ENCODE results near the gene SPTBN4.

Gene SPTBN4

DNA sequence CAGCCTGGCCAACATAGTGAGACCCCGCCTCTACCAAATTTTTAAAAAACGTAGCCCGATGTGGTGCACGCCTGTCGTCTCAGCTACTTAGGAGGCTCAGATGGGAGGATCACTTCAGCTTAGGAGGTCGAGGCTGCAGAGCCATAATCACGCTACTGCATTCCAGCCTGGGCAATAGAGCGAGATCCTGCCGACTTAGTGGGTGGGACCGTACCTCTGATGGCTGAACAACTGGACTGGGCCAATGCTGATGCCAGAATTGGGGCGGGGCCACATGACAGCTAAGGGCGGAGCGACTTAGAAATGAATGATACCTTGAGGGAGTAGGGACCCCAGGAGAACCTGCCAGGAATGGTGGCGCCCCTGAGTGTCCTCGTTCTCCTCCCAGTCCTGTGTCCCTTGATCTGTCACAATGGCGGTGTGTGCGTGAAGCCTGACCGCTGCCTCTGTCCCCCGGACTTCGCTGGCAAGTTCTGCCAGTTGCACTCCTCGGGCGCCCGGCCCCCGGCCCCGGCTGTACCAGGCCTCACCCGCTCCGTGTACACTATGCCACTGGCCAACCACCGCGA, 137.9 kb downstream of the SPTBN4 start:
- no peak for DNase-seq (ENCODE audit: low read depth)

DNA sequence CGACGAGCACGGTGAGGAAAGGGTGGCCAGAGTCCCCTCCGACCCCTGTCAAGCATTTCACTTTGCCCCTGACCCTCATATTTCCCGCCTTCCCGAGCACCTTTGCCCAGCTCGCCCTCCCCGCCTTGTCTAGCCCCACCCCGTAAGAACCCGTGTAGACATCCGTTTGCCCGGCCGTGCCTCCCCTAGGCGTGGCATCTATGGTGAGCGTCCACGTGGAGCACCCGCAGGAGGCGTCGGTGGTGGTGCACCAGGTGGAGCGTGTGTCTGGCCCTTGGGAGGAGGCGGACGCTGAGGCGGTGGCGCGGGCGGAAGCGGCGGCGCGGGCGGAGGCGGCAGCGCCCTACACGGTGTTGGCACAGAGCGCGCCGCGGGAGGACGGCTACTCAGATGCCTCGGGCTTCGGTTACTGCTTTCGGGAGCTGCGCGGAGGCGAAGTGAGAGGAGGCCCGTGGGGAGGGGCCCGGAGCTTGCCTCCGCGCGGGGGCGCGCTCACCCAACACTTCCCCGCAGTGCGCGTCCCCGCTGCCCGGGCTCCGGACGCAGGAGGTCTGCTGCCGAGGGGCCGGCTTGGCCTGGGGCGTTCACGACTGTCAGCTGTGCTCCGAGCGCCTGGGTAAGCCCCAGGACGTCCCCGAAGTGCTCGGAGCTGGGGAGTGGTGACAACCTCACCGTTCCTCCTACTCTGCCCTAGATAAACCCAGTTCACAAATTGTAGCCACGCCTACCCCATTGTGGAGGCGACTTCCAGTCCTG, 138.6 kb downstream of the SPTBN4 start:
- DNase-seq (ENCODE audit: low read depth), result peak; percentile 68

DNA sequence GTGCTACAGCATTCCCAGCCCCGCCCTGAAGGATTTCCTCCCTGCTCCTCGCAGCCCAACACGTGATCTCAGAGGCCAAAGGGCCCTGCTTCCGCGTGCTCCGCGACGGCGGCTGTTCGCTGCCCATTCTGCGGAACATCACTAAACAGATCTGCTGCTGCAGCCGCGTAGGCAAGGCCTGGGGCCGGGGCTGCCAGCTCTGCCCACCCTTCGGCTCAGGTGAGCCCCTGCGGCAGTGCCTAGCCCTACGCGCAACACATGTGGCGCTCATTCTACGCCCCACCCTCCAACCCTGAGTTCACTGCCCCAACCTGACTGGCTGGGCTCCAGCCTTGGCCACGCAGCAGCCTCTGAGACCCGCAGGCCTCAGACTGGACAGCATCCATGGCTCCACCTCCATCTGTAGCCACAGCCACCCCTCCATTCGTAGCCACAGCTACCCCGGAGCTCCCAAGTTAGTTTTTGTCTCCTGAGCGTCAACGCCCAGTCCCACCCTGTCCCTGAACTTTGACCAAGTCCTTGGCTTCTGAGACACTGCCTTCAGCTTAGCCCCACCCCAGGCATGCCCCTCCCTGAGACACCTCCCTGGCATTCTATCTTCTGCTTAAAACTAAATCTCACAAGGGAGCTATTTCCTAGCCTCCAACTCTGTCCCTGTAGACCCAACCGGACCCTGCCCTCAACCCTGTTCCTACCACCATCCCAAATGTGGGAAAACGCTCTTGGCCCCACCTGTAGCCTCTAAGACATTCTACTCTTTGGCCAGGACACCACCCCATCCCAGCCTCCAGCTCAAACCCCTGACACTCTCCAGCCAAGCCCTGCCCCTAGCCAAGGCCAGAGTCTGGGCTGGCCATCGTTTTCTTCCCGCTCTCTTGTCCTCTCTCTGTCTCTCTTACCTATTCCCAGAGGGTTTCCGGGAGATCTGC, 140.8 kb downstream of the SPTBN4 start:
- DNase-seq (ENCODE audit: low read depth), result no peak

DNA sequence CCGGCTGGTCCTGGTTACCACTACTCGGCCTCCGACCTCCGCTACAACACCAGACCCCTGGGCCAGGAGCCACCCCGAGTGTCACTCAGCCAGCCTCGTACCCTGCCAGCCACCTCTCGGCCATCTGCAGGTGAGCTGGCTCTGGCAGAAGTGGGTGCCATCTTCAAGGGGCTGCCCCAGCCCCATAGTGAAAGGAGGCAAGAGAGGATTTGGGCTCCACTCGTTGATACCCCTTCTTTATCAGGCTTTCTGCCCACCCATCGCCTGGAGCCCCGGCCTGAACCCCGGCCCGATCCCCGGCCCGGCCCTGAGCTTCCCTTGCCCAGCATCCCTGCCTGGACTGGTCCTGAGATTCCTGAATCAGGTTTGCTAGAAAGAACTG, 141.4 kb downstream of the SPTBN4 start:
- DNase-seq (ENCODE audit: low read depth), result no peak

DNA sequence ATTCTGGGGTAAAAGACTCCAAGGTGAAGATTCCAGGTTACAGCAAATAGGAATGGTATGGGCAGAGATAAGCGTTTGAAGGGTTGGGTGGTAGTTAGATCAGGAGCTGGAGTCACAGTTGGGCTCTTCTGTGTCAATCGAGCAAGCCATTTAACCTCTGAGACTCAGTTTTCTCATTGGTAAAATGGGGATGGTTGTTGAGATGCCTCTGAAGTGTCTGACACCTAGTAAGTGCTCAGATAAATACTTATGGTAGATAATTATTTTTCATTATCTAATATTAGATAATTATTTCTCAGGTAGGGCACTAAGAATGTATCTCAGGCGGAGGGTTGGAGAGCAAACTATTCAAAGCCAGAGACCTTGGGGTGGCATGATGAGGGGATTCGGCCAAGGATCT, 142.2 kb downstream of the SPTBN4 start:
- DNase-seq (ENCODE audit: low read depth), result no peak

DNA sequence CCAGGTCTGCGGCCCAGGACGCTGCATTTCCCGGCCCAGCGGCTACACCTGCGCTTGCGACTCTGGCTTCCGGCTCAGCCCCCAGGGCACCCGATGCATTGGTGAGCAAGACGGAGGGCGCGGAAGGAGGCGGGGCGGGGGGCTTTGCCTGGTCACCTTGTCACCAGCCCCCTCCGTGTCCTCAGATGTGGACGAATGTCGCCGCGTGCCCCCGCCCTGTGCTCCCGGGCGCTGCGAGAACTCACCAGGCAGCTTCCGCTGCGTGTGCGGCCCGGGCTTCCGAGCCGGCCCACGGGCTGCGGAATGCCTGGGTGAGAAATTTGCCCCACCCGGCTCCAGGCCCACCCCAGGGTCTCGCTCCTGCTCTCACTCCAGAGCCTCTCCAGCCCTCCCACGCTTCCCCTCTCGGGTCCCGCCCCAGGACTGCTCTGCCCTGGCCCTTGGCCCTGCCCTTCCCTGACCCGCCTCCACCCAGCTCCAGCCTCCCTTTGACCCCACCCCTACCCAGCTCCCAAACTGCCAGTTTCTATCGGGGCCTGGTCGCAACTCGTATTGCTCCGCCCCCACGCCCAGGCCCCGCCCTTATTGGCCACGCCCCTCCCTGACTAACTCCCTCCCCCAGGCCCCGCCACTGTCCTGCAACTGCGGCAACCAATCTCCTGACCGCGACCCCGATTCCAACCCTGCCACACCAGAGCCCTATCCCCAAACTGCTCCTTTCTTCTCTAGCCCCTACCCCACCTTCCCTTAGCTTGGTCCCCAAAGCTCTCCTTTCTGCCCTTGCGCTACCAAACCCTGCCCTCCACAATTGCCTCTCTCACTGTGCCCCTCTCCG, 143.0 kb downstream of the SPTBN4 start:
- peak; percentile 73 for DNase-seq (ENCODE audit: low read depth)

DNA sequence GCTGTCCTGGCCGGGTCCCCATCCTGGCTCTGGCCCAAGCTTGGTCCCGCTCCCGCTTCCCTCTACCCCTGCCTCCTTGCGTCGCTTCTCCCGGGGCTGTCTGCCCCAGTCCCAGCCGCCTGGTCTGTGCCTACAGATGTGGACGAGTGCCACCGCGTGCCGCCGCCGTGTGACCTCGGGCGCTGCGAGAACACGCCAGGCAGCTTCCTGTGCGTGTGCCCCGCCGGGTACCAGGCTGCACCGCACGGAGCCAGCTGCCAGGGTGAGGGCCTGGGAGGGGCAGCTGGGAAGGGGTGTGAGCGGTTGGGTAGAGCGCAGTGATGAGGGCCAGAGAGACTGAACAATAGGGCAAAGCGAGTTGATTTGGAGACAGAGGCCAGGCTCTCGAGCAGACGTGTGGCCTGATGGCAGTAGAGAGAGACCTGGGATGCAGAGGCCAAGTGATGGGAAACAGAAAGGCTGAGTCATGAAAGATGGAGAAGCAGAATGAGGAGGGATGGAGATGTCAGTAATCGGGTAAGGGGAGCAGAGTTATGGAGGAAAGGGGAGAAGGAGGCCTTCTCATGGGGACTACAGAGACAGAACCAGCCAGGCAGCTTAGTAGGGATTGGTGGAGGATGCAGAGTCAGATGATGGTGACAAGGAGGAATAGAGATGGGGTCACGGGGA, 143.7 kb downstream of the SPTBN4 start:
- DNase-seq (ENCODE audit: low read depth), result no peak

DNA sequence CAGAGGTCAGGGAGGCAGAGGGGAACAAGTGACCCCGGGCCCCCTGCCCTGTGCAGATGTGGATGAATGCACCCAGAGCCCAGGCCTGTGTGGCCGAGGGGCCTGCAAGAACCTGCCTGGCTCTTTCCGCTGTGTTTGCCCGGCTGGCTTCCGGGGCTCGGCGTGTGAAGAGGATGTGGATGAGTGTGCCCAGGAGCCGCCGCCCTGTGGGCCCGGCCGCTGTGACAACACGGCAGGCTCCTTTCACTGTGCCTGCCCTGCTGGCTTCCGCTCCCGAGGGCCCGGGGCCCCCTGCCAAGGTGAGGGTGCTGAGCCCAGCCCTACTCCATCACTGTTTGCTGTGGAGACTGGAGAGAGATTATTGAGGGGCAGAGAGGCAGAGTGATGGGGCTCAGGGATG, 144.3 kb downstream of the SPTBN4 start:
- no peak for DNase-seq (ENCODE audit: low read depth)

DNA sequence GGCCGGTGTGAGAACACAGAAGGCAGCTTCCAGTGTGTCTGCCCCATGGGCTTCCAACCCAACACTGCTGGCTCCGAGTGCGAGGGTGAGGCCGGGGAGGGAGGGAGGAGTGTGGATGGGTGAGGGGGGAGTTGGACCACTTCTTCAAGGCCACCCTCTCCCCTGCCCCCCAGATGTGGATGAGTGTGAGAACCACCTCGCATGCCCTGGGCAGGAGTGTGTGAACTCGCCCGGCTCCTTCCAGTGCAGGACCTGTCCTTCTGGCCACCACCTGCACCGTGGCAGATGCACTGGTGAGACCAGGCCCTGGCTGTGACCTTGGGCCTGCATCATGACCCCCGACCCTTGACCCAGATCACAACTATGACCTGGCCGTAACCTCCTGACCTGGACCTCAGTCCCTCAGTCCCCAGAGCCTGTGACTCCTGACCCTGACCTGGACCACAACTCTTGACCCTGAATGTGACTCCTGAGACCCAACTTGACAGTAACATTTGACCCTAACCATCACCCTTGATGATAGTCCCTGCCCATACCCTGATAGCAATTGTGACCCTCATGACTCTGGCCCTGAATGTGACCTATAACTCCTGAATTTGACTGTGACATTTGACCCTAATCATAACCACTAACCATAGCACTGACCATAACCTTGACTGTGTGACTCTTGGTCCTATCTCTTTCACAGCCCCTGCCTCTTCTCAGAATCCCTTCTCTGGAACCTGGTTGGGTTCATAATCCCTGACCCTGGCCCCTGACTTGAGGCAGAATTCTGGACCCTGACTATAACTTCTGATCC, 145.3 kb downstream of the SPTBN4 start:
- DNase-seq (ENCODE audit: low read depth), result no peak

DNA sequence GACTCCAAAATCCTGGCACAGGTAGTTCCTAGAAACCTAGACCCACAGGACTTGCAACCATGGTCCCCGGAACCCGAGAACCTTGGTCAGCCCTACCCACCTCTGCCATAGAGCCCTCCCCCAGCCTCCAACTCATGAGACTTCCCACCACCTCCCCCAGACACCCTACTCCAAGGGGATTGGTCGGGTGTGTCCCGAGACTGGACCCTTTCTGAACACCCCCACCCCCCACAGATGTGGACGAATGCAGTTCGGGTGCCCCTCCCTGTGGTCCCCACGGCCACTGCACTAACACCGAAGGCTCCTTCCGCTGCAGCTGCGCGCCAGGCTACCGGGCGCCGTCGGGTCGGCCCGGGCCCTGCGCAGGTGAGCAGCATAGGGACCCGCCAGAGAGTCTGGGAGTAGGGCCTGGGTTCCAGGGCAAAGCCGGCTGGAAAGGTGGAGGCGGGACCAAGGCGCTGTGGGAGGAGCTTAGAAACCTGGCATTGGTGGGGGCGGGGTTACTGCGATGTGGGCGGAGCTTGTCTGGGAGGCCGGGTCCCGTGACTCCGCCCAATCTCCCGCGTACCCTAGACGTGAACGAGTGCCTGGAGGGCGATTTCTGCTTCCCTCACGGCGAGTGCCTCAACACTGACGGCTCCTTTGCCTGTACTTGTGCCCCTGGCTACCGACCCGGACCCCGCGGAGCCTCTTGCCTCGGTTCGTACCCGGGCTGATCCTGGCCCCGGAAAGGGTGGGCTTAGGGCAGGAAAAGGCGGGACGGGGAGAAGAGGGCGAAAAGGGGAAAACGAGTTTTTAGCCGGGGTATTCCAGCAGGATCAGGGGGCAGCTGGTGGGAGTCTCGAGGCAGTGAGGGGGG, 146.3 kb downstream of the SPTBN4 start:
- DNase-seq (ENCODE audit: low read depth), result peak; percentile 59

DNA sequence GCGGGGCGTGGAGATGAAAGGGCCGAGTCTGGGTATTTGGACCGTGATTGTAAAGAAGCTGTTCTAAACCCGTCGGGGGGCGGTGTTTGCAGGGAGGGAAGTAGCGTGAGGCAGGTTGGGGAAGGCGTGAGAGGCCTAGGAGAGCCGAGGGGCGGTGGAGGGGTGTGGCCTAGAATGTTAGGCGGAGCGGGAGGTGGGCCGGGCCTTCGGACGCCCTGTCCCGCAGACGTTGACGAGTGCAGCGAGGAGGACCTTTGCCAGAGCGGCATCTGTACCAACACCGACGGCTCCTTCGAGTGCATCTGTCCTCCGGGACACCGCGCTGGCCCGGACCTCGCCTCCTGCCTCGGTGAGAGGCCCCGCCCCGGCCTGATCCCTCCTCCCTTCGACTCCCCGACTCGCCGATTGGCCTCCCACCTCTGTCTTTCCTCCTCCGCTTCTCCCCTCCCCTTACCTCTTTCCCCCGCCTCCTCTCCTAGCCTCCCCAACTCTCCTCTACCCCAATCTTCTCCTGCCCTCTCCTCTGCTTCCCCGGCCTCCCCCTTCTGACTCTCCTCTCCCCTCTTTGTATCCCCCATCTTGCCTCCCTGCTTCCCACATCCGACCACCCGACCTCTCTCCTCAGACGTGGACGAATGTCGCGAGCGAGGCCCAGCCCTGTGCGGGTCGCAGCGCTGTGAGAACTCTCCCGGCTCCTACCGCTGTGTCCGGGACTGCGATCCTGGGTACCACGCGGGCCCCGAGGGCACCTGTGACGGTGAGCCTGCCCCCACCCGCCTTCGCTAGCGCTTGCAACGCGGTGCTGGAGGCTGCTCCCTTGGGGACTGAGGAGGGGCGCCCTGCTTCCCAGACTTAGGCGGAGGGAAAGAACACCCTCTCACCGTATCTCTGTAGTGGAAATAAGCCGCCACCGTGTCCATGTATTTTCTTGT, 147.2 kb downstream of the SPTBN4 start:
- DNase-seq (ENCODE audit: low read depth), result peak; percentile 75

DNA sequence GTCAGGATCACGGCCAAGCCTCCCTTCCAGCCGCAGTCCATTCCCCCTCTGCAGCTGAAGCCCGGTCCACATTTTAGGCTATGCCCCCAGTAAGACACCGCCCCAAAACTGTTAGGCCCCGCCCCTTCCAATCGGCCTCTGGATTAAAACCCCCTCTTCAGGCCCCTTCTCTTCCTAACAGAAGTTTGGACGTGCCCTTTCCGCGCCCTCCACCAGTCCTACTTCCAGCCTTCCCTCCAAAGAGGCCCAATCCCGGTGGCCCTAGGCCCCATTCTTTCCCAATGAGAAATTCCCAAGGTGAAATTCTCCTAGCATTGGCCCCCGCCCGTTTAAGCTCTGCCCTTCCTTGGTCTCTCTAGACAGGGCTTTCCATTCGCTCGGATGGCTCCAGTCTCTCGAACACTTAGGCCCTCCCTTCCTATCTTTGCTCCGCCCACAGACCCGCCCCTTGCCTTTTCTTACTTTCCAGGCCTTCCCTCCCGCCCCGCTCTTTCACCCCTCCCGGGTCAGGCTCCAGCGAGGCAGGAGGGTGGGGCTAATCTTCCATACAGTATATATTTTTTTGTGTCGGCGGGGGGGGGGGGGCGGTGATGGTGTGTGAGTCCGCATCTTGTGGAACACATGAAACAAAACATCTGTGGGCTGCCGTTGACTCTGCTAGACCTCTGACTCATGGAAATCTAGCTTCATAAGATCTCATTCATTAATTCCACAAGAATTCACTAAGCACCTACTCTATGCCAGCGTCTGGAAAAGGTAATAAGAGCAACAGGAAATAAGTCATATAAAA, 148.0 kb downstream of the SPTBN4 start:
- DNase-seq (ENCODE audit: low read depth), result peak; percentile 83

DNA sequence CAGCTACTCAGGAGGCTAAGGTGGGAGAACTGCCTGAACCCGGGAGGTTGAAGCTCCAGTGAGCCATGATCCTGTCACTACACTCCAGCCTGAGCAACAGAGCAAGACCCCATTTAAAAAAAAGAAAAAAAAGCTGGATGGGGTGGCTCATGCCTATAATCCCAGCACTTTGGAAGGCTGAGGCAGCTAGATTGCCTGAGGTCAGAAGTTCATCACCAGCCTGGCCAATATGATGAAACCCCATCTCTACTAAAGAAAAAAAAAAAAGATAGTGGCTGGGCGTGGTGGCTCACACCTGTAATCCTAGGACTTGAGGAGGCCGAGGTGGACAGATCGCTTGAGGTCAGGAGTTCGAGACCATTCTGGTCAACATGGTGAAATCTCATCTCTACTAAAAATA, 149.4 kb downstream of the SPTBN4 start:
- no peak for DNase-seq (ENCODE audit: low read depth)

DNA sequence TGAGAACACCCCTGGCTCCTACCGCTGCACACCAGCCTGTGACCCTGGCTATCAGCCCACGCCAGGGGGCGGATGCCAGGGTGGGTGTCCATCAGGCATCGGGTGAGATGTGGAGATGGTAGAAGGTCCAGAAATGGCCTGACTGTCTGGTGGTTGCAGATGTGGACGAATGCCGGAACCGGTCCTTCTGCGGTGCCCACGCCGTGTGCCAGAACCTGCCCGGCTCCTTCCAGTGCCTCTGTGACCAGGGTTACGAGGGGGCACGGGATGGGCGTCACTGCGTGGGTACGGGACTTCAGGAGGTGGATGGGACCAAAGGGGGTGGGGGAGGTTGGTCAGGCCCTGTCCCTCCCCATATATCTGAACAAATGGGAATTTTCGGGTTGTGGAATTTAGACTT, 150.1 kb downstream of the SPTBN4 start:
- no peak for DNase-seq (ENCODE audit: low read depth)

DNA sequence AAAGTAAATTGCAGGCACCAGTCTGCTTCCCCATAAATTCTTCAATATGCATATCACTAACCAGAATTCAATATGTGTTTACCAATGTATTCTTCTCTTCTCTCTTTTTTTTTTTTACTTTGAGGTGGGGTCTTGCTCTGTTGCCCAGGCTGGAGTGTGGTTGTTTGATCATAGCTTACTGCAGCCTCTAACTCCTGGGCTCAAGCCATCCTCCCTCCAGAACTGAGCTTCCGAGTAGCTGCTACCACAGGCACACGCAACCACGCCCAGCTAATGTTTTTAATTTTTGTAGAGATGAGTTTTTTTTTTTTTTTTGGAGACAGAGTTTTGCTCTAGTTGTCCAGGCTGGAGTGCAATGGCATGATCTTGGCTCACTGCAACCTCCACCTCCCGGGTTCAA, 151.2 kb downstream of the SPTBN4 start:
- DNase-seq (ENCODE audit: low read depth), result no peak

DNA sequence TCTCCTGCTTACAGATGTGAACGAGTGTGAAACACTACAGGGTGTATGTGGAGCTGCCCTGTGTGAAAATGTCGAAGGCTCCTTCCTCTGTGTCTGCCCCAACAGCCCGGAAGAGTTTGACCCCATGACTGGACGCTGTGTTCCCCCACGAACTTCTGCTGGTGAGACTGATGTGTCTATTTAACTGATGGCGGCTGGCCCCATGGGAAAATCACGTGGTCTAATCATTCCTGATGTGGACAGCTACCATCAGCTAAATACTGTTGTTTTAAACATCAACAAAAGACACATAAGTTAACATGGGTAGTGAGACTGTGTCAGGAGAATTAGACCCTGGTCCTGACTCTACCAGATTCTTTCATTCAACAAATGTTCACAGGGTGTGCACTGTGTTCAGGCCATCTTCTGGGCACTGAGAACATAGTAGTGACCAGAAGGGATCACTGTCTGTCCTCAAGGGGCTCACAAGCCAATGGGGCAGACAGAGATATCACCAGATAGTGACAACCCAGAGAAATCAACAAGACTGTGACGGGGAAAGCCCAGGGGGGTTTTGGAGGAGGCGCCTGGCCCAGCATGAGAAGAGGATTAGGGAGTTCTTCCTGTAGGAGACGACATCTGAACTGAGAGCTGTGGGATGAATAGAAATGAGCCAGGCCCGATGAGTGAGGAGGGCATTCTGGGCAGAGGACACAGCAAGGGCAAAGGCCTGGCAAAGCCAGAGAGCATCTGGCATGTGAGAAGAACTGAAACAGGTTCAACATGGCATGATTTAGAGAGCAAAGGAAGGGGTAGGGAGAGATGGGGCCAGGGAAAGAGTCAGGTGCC, 152.7 kb downstream of the SPTBN4 start:
- DNase-seq (ENCODE audit: low read depth), result no peak

DNA sequence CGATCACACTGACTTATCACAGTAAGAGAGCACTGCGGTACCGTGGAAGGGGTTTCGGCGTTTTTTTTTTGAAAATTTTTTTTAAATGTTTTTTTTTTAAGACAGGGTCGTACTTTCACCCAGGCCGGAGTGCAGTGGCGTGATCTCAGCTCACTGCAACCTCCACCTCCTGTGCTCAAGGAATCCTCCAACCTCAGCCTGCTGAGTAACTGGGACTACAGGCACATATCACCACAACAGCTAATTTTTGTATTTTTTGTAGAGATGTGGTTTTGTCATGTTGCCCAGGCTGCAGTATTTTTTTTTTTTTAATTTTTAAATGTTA, 153.3 kb downstream of the SPTBN4 start:
- DNase-seq (ENCODE audit: low read depth), result no peak

Data from stimulated activated CD8-positive, alpha-beta memory T cell treated with anti-CD3 and anti-CD28 coated beads, Interleukin-12 subunit alpha, Interleukin-12 subunit beta, amount 100 ng/mL, for 1 hour (primary cell).